ENCODE measurements around the gene DDN. TPM values are rescaled to one million over a fixed set of nuclear protein-coding genes. Genes with fewer than 3 reads are reported as not detected.

The DDN gene
- total and polyA plus RNA-seq, 2 donors from 2014 or later = 27.0 TPM; not detected in 1

- Histone ChIP-seq H3K4me1 (ENCODE audit: control insufficient read depth in 2 of 3, insufficient read depth in 2 of 3, low read depth in 1 of 3, low read length in 3 of 3) (peaks cover 0 to 5% (median 3%) of the 10 kb centered on the region in 3 donors), H3K9ac (ENCODE audit: low read length in 3 of 3) (no peak overlapping the region), H3K4me3 (ENCODE audit: low read length in 3 of 3) (no peak overlapping the region), H3K9me3 (ENCODE audit: control insufficient read depth in 2 of 3, insufficient read depth in 1 of 3, low read length in 3 of 3) (no peaks in the 10 kb centered on the region), H3K27me3 (ENCODE audit: control insufficient read depth, insufficient read depth, low read length) (no peaks in the 10 kb centered on the region), H3K27ac (ENCODE audit: low read depth in 2 of 2, low read length in 2 of 2) (no peak overlapping the region), H3K36me3 (ENCODE audit: control insufficient read depth in 2 of 3, insufficient read depth in 3 of 3, low read length in 3 of 3) (peaks cover 0 to 8% (median 3%) of the 10 kb centered on the region in 3 donors)
- DNase-seq (peak in 2 of 5 donors; percentile 6 to 24), FAIRE-seq (no peak)
- TF ChIP-seq CTCF (IDR thresholded peaks at IDR 0.05; ENCODE audit: borderline replicate concordance, extremely low read depth, insufficient read depth) = no peak
- intact Hi-C loops (cut with DNase I) = no loop called here
Measured at GRCh38 chr12:49014547-49014946, 15.4 kb upstream of the DDN start.

GRCh38 chr12:49013428-49013827, 14.3 kb upstream of the DDN start:
- Histone ChIP-seq H3K27me3 (ENCODE audit: control insufficient read depth, insufficient read depth, low read length) (no peaks in the 10 kb centered on the region), H3K36me3 (ENCODE audit: control insufficient read depth in 2 of 3, insufficient read depth in 3 of 3, low read length in 3 of 3) (peaks cover 0 to 8% (median 6%) of the 10 kb centered on the region in 3 donors), H3K9ac (ENCODE audit: low read length in 3 of 3) (no peak overlapping the region), H3K4me1 (ENCODE audit: control insufficient read depth in 2 of 3, insufficient read depth in 2 of 3, low read depth in 1 of 3, low read length in 3 of 3) (peaks cover 0 to 5% (median 3%) of the 10 kb centered on the region in 3 donors), H3K27ac (ENCODE audit: low read depth in 2 of 2, low read length in 2 of 2) (no peak overlapping the region), H3K9me3 (ENCODE audit: control insufficient read depth in 2 of 3, insufficient read depth in 1 of 3, low read length in 3 of 3) (no peaks in the 10 kb centered on the region), H3K4me3 (ENCODE audit: low read length in 3 of 3) (no peak overlapping the region)
- FAIRE-seq = no peak
- no peak for DNase-seq
- intact Hi-C loops (cut with DNase I) = no loop called here
- TF ChIP-seq CTCF (IDR thresholded peaks at IDR 0.05; ENCODE audit: borderline replicate concordance, extremely low read depth, insufficient read depth) = no peak

GRCh38 chr12:49012739-49013138, 13.6 kb upstream of the DDN start:
- Histone ChIP-seq H3K36me3 (ENCODE audit: control insufficient read depth in 2 of 3, insufficient read depth in 3 of 3, low read length in 3 of 3) (peaks cover 0 to 8% (median 7%) of the 10 kb centered on the region in 3 donors), H3K9me3 (ENCODE audit: control insufficient read depth in 2 of 3, insufficient read depth in 1 of 3, low read length in 3 of 3) (no peaks in the 10 kb centered on the region), H3K27ac (ENCODE audit: low read depth in 2 of 2, low read length in 2 of 2) (no peak overlapping the region), H3K27me3 (ENCODE audit: control insufficient read depth, insufficient read depth, low read length) (no peaks in the 10 kb centered on the region), H3K9ac (ENCODE audit: low read length in 3 of 3) (no peak overlapping the region), H3K4me1 (ENCODE audit: control insufficient read depth in 2 of 3, insufficient read depth in 2 of 3, low read depth in 1 of 3, low read length in 3 of 3) (peaks cover 0 to 5% (median 3%) of the 10 kb centered on the region in 3 donors), H3K4me3 (ENCODE audit: low read length in 3 of 3) (no peak overlapping the region)
- intact Hi-C loops (cut with DNase I) = no loop called here
- TF ChIP-seq CTCF (IDR thresholded peaks at IDR 0.05; ENCODE audit: borderline replicate concordance, extremely low read depth, insufficient read depth) = no peak
- DNase-seq (no peak), FAIRE-seq (no peak)

GRCh38 chr12:49010092-49010668, 11.0 kb upstream of the DDN start:
- Histone ChIP-seq H3K4me3 (ENCODE audit: low read length in 3 of 3) (no peak overlapping the region), H3K9ac (ENCODE audit: low read length in 3 of 3) (no peak overlapping the region), H3K27ac (ENCODE audit: low read depth in 2 of 2, low read length in 2 of 2) (no peak overlapping the region), H3K36me3 (ENCODE audit: control insufficient read depth in 2 of 3, insufficient read depth in 3 of 3, low read length in 3 of 3) (peaks cover 0 to 13% (median 12%) of the 10 kb centered on the region in 3 donors), H3K9me3 (ENCODE audit: control insufficient read depth in 2 of 3, insufficient read depth in 1 of 3, low read length in 3 of 3) (no peaks in the 10 kb centered on the region), H3K4me1 (ENCODE audit: control insufficient read depth in 2 of 3, insufficient read depth in 2 of 3, low read depth in 1 of 3, low read length in 3 of 3) (no peaks in the 10 kb centered on the region), H3K27me3 (ENCODE audit: control insufficient read depth, insufficient read depth, low read length) (no peaks in the 10 kb centered on the region)
- intact Hi-C loops (cut with DNase I) = no loop called here
- FAIRE-seq (no peak), DNase-seq (no peak)
- no peak for TF ChIP-seq CTCF (IDR thresholded peaks at IDR 0.05; ENCODE audit: borderline replicate concordance, extremely low read depth, insufficient read depth)
